Stomach smooth muscle (tissue), 2 donors: ENCODE results near the gene GOSR2.
A peak's percentile ranks its signal among the peaks of the same experiment; 100 is the strongest.

ENCODE experiments used
- H3K27ac ChIP-seq: one replicate; pipeline ENCODE4 v1.7.0; 2013; ENCODE audit warnings: mild to moderate bottlenecking, low read length, inconsistent platforms
- H3K27me3 ChIP-seq, 2 donors: one replicate each; pipeline ENCODE4 v1.7.0; 2013; ENCODE audit warnings: low read length in 2 of 2; ENCODE audit not compliant: insufficient read depth in 2 of 2, control insufficient read depth in 1 of 2
- H3K36me3 ChIP-seq, 2 donors: one replicate each; pipeline ENCODE4 v1.7.0; 2013; ENCODE audit warnings: low read length in 2 of 2; ENCODE audit not compliant: control insufficient read depth in 2 of 2, insufficient read depth in 2 of 2
- H3K4me1 ChIP-seq: one replicate; pipeline ENCODE4 v1.7.0; 2013; ENCODE audit warnings: low read length; ENCODE audit not compliant: control insufficient read depth, insufficient read depth
- H3K4me3 ChIP-seq, 2 donors: one replicate each; pipeline ENCODE4 v1.7.0; 2013; ENCODE audit warnings: low read length in 2 of 2
- H3K9ac ChIP-seq, 2 donors: one replicate each; pipeline ENCODE4 v1.7.0; 2013; ENCODE audit warnings: low read length in 2 of 2, mild to moderate bottlenecking in 1 of 2
- H3K9me3 ChIP-seq, 2 donors: one replicate each; pipeline ENCODE4 v1.7.0; 2013; ENCODE audit warnings: low read length in 2 of 2; ENCODE audit not compliant: control insufficient read depth in 2 of 2
- donor health status: healthy.
- donor health status: Pancreatic carcinoma.

Gene GOSR2

GRCh38 chr17:46928467-46929261, 5.7 kb downstream of the GOSR2 start:
- Histone ChIP-seq H3K36me3 (peaks cover 31 to 37% of the 10 kb centered on the region in 2 donors), H3K9ac (no peak overlapping the region), H3K27me3 (no peaks in the 10 kb centered on the region), H3K9me3 (no peaks in the 10 kb centered on the region), H3K4me3 (no peak overlapping the region), H3K27ac (no peak overlapping the region), H3K4me1 (no peaks in the 10 kb centered on the region)

GRCh38 chr17:46929413-46929812, 6.5 kb downstream of the GOSR2 start:
- H3K4me3 ChIP-seq: no peak overlapping the region
- H3K4me1 ChIP-seq: no peaks in the 10 kb centered on the region
- no peaks in the 10 kb centered on the region for H3K27me3 ChIP-seq
- no peak overlapping the region for H3K27ac ChIP-seq
- H3K9ac ChIP-seq: no peak overlapping the region
- no peaks in the 10 kb centered on the region for H3K9me3 ChIP-seq
- H3K36me3 ChIP-seq: peaks cover 37 to 45% of the 10 kb centered on the region in 2 donors

- Histone ChIP-seq H3K27me3 (no peaks in the 10 kb centered on the region), H3K9me3 (no peaks in the 10 kb centered on the region), H3K4me3 (no peak overlapping the region), H3K27ac (no peak overlapping the region), H3K9ac (no peak overlapping the region), H3K36me3 (peaks cover 43 to 48% of the 10 kb centered on the region in 2 donors), H3K4me1 (no peaks in the 10 kb centered on the region)
Measured at GRCh38 chr17:46930051-46930450, 7.1 kb downstream of the GOSR2 start.

GRCh38 chr17:46931596-46931995, 8.6 kb downstream of the GOSR2 start:
- Histone ChIP-seq H3K4me3 (no peak overlapping the region), H3K9me3 (no peaks in the 10 kb centered on the region), H3K4me1 (no peaks in the 10 kb centered on the region), H3K9ac (no peak overlapping the region), H3K27ac (no peak overlapping the region), H3K27me3 (no peaks in the 10 kb centered on the region), H3K36me3 (peaks cover 58 to 59% of the 10 kb centered on the region in 2 donors)

- Histone ChIP-seq H3K36me3 (peaks cover 75 to 82% of the 10 kb centered on the region in 2 donors), H3K9me3 (no peaks in the 10 kb centered on the region), H3K4me1 (no peaks in the 10 kb centered on the region), H3K27ac (no peak overlapping the region), H3K9ac (no peak overlapping the region), H3K27me3 (no peaks in the 10 kb centered on the region), H3K4me3 (no peak overlapping the region)
Measured at GRCh38 chr17:46935658-46936266, 12.8 kb downstream of the GOSR2 start.

- Histone ChIP-seq H3K36me3 (peaks cover 28 to 39% of the 10 kb centered on the region in 2 donors), H3K27me3 (no peaks in the 10 kb centered on the region), H3K27ac (no peak overlapping the region), H3K9ac (no peak overlapping the region), H3K4me1 (peaks cover 15% of the 10 kb centered on the region), H3K4me3 (no peak overlapping the region), H3K9me3 (no peaks in the 10 kb centered on the region)
Measured at GRCh38 chr17:46940692-46941404, 17.9 kb downstream of the GOSR2 start.

GRCh38 chr17:46942441-46943217, 19.7 kb downstream of the GOSR2 start:
- H3K4me3 ChIP-seq: no peak overlapping the region
- no peak overlapping the region for H3K27ac ChIP-seq
- H3K4me1 ChIP-seq: peaks cover 15% of the 10 kb centered on the region
- no peaks in the 10 kb centered on the region for H3K27me3 ChIP-seq
- H3K36me3 ChIP-seq: peaks cover 22 to 27% of the 10 kb centered on the region in 2 donors
- H3K9ac ChIP-seq: no peak overlapping the region
- H3K9me3 ChIP-seq: no peaks in the 10 kb centered on the region

- Histone ChIP-seq H3K9me3 (no peaks in the 10 kb centered on the region), H3K9ac (no peak overlapping the region), H3K27ac (no peak overlapping the region), H3K27me3 (no peaks in the 10 kb centered on the region), H3K4me1 (peaks cover 15% of the 10 kb centered on the region), H3K4me3 (no peak overlapping the region), H3K36me3 (peaks cover 21 to 26% of the 10 kb centered on the region in 2 donors)
Measured at GRCh38 chr17:46943218-46943500, 20.2 kb downstream of the GOSR2 start.

- H3K36me3 ChIP-seq: peaks cover 16 to 20% of the 10 kb centered on the region in 2 donors
- H3K4me3 ChIP-seq: no peak overlapping the region
- H3K27me3 ChIP-seq: no peaks in the 10 kb centered on the region
- peak overlapping the region in 1 of 2 donors; percentile 5 for H3K9ac ChIP-seq
- no peak overlapping the region for H3K27ac ChIP-seq
- H3K4me1 ChIP-seq: peaks cover 15% of the 10 kb centered on the region
- H3K9me3 ChIP-seq: no peaks in the 10 kb centered on the region
Measured at GRCh38 chr17:46943501-46944393, 20.8 kb downstream of the GOSR2 start.

- Histone ChIP-seq H3K9ac (no peak overlapping the region), H3K27ac (no peak overlapping the region), H3K36me3 (peaks cover 4 to 11% of the 10 kb centered on the region in 2 donors), H3K4me1 (peaks cover 15% of the 10 kb centered on the region), H3K9me3 (no peaks in the 10 kb centered on the region), H3K27me3 (peaks cover 0 to 2% of the 10 kb centered on the region in 2 donors), H3K4me3 (no peak overlapping the region)
Measured at GRCh38 chr17:46944931-46945330, 22.0 kb downstream of the GOSR2 start.
